Measurements from ENCODE around the gene FAM240A.

Gene FAM240A

GRCh38 chr3:46662771-46663551 is 50.6 kb downstream of the FAM240A start:
- DNase-seq (ENCODE audit: low spot score) = no peak

DNA sequence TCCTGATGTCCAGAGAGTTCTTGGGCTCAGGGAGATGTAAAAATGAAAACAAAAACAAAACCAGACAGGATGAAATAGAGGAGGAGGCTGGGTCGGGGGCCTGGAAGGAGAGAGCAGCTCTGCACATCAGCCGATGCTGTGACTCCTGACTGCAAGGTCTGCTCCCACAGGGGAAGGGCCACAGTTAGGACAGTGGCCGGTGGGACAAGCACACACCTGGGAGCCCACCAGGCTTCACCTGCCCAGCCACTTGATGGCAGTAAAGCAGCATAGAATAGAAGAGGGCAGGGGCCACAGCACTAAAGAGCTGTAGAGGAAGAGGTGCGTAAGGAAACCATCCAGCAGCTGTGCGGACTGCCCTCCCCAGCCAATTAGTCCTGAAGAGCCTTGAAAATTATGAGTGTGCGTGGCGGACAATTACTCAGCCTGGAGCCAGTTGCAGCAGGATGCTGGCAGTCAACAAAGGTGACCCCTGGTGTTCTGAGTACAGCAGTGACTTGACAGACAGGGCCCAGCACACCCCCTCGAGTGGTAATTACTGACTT is 51.3 kb downstream of the FAM240A start:
- DNase-seq (ENCODE audit: low spot score) = peak; percentile 2

- no peak for DNase-seq (ENCODE audit: low spot score)
Observed at GRCh38 chr3:46664188-46664970, 52.1 kb downstream of the FAM240A start.

DNA sequence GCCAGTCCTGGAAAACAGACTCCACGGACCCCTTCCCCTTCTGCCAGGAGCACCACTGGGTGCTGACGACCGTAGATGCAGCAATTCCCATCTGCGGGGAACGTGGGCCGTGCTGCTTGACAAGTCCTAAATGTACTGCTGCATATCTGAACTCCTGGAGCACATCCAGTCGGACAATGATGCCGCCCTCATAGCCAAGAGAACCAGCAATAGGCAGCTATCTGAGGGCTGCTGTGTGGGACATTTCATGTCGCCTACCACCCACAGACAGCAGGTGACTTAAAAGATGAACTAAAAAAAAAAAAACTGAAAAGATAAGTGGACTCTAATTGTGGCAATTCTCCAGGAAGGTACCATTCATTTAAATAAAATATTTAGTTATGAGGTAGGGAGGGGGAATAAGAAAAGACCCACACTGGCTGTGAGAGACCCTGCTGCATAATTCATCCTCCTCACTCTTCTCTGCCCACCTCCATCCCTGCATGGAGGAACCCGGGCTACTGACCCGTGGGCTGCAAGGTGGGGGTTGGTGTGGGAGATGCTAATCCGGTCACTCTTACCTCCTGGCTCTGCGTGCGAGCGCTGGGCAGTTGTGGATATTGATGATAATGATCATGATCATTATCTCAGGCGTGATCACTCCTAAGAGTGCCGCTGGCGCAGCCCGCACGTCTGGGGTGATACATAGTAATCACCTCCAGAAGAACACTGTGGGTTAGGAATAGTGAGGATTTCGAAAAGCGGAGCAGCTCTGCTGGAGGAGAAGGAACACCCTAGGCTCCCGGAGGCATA is 52.8 kb downstream of the FAM240A start:
- no peak for DNase-seq (ENCODE audit: low spot score)

DNA sequence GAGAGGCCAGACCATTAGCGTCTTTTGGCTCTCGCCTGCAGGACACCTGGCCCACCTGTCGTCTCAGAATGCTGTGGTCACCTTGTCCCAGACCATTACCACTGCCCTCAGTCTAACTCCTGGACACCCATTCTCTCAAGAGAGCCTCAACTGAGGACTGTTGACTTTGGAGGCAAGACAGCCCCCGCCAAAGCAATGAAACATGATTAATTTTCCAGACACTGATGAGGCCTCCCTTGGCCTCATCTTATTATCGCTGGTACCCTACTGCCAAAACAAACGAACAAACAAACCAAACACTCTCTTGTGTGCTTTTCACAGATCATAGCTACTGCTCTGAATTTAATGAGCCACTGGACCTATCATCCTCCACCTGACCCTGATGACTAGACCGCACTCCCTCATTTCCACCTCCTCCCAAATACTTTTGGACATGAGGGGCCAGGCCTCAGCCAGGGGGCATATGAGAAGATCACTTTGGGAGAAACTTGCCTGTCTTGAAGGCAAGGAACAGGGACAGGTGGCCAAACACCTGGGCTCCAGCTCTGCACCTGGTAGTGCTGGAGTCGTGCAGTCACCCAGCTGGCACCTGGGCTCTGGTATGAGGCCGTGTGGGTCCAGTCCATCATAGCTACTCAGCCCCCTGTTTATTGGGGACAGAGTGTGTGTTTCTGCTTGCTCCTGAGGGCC is 53.6 kb downstream of the FAM240A start:
- DNase-seq (ENCODE audit: low spot score) = no peak

- DNase-seq (ENCODE audit: low spot score) = peak; percentile 1
Observed at GRCh38 chr3:46666453-46666845, 54.1 kb downstream of the FAM240A start.

DNA sequence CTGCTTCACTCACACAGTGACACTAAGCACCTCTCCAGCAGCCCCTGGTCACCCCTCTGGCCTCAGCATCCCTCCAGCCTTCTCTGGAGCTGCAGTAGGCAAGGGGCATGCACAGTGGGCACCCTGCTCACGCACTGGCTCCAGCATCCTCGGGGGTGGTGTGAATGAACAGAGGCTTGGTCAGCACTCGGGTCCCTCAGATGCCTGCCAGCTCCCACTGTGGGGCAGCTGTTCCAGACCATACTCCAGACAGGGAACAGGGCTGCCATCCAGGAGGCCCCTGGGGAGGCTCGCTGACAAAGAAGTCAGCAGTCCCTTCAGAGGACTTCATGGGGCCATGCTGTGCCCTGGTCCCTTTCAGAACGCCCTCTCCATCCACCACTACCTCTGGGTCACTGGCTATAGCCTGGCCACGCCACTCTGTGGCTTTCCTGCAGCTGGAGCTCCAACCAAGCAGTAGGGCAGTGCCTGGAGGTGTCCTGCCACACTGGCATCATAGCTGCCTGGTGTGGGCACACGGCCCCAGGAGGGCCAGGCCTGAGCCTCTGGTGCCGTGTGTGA is 54.8 kb downstream of the FAM240A start:
- no peak for DNase-seq (ENCODE audit: low spot score)

DNA sequence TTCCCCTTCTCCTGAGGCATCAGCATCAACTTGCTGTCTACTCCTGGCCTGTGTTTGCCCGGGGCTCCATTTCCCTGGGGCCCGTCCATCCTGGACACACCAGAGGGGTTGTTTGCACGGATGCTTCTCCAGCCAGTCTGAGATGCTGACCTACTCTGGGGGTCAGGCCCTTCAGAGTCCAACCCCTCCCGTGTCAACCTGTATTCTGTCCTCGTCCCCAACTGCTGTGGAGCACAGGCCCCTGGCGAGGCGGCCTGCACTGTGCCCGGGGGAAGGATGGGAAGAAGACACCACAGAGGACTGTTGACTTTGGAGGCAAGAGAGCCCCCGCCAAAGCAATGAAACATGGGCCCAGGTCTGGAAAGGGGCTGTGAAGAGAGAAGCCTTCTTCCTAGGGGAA is 55.3 kb downstream of the FAM240A start:
- no peak for DNase-seq (ENCODE audit: low spot score)

DNA sequence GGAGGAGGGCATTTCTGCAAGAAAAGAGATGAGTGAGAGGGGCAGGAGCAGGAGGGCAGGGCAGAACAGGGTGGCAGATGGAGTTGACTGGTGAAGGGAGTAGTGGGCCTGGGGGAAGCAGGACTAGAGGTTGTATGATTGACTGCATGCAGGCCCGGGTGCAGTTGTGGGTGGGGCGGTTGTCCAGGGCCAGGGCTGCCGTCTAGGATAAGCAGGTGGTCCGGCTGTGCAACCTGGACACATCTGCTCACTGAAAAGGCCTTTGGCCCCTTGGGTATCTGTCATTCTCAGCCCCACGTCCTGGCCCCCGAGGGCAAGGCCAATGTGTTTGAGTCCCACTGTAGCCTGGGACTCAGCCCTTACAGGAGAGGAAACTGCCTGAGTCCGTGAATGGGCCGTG is 55.8 kb downstream of the FAM240A start:
- DNase-seq (ENCODE audit: low spot score) = no peak

- DNase-seq (ENCODE audit: low spot score) = no peak
Observed at GRCh38 chr3:46668591-46668990, 56.3 kb downstream of the FAM240A start.

- no peak for DNase-seq (ENCODE audit: low spot score)
Observed at GRCh38 chr3:46669191-46669999, 57.1 kb downstream of the FAM240A start.

GRCh38 chr3:46670000-46670890 is 57.9 kb downstream of the FAM240A start:
- no peak for DNase-seq (ENCODE audit: low spot score)

DNA sequence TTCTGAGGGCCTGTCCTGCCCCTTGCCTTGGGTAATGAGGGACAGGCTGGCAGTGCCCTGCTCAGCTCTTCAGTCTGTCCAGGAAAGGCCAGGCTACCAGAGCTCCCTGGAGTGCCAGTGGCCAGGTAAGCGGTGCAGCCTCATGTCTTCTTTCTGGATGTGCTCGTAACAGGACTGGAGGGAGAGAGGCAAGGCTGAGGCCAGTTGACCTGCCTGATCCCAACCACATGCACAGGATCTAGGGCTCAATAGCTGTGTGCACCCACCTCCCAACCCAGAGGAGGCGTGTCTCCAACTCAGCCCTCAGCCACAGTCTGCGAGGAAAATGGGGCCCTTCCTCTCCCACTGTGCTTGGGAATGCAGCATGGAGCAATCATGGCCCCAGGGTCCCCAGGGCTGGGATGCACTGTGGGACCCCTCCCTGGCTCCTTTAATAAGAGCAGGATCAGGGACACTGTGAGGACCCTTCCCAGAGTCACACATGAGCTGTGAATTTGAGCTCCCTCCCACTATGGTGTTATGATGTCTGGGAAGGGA is 58.6 kb downstream of the FAM240A start:
- DNase-seq (ENCODE audit: low spot score) = no peak

DNA sequence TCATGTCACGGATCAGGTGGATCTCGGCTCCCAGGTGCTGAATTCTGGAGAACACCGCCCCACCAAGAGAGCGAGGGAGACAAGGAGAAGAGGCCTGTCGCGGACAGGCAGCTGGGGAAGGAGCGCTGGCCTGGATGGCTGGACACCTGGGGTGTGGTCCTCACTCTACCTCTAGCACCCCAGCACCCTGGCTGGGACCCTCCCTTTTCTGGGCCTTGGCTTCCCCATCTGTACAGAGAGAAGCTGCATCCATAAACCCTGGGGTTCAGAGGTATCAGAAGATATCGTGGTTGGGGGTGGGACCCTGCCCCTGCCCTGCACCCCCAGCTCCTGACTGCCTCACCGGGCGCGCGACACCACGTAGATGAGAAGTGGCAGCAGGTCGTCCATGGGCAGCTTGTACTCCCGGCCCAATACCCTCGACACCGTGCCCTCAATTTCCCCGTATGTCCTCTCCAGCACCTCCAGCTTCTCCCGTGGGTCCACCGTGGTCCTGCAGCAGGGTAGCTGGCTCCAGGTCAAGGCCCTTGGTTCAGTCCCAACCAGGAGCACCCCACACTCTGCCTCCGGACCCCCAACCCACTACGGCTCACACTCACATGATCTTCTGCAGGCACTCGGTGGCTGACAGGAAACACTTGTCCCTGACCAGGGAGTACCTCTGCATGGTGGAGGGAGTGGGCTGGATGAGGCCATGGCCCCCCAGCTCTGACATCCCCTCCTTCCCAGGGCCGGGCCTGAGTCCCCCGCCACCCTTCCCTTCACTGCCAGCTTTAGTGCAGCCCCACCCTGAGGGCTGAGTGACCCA is 59.4 kb downstream of the FAM240A start:
- DNase-seq (ENCODE audit: low spot score) = no peak

- no peak for DNase-seq (ENCODE audit: low spot score)
Observed at GRCh38 chr3:46672349-46672695, 60.0 kb downstream of the FAM240A start.

DNA sequence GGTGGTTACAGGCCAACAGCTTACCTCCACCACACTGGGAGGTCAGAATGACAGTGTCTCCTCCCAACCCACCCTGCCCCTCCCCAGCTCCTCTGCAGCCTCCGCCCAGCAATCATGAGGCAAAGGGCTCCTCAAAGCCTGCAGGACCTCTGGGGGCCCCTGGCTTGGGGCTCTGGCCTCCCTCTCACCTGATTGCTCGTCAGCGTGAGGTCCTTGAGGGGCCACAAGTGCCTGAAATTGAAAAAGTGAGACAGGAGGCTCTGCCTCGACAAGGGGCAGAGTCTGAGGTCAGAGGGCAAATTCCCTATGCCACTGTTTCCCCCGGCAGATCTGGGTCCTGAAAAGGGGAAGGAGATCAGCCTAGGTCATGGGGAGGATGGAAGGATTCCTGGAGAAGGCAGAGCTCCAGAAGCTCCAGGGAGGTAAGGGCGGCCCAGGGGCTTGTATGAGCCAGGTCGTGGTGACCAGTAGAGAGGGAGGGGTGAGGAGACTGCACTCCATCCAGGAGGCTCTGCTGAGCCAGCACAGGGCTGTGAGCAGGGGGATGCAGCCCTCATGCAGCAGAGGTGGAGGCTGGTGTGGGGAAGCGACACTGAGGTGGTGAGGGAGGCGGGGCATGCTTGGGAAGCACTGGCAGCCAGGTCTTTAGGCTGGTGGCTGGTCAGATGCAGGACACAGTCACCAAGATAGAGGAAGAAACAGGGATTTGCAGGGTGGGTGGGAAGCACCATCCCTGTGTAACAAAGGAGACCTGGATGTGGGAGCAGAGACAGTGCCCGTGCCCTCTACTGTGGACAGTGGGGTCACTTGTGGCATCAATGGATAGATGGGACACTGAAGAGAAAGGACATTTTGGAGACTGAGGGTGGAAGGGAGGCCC is 61.1 kb downstream of the FAM240A start:
- DNase-seq (ENCODE audit: low spot score) = no peak

DNA sequence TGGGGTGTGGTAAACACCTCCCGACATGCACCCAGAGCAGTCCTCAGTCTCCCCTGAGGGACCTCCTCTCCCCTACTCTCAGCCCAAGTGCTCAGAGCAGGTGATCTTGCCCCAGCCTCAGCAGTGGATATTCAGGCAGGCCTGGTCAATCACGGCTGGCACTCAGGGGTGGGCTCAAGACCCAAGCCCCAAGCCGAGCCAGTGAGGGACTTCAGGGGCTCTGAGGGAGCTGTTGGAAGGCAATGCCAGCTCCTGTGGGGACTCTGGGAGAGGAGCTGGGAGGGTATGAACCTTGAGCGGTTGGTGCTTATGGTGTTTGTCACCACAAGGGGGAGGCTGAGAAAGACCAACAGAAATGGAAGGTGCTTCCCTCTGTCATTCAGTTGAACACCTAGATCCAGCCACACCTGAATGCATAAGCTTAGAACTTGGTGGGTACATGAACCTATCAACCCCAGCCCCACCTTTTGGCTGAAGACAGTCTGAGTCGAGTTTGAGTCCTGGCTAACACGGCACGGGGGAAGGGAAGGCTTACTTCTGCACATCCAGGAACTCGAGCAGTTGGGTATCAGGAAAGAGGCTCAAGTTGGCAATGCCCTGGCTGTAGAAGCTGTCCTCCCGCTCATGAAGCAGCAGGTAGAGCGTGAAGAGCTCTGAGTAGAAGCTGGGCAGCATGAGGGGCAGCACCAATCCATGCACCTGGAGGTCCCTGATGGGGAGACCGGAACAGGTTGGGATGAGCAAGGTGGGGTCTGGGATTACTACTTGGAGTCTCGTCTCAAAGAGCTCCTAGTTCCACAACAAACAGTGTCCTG is 61.9 kb downstream of the FAM240A start:
- DNase-seq (ENCODE audit: low spot score) = no peak

Measured in germinal center (tissue), 1 donor.